ENCODE measurements around the gene SERGEF.

Gene SERGEF

DNA sequence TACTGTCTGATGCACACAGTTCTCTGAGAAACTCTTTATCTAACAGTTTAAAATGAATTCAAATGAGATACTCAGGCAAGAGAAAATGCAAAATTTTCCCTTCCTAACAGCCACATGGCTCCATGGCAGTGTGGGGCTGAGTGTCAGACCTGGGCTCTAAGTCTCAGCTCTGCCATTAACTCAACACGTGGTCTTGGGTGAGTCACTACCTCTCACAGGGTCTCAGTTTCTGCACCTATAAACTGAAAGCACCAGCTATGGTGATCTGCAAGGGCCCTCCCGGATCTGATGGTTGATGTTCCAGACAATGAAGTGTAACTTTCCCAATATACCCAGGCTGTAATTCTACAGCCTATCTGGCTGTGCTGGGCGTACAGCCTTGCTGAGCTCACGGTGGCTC lies 207.8 kb downstream of the SERGEF start:
- H3K4me3 ChIP-seq (ENCODE audit: control insufficient read depth, low read depth, low read length), result no peak overlapping the region
- no peak for TF ChIP-seq CTCF (IDR thresholded peaks at IDR 0.05; ENCODE audit: control insufficient read depth, insufficient read depth, low read depth, low read length, missing control alignments)
- DNase-seq (ENCODE audit: low read depth), result no peak

GRCh38 chr11:17803754-17804334 lies 209.0 kb downstream of the SERGEF start:
- DNase-seq (ENCODE audit: low read depth), result no peak
- TF ChIP-seq CTCF (IDR thresholded peaks at IDR 0.05; ENCODE audit: control insufficient read depth, insufficient read depth, low read depth, low read length, missing control alignments), result no peak
- H3K4me3 ChIP-seq (ENCODE audit: control insufficient read depth, low read depth, low read length), result no peak overlapping the region

DNA sequence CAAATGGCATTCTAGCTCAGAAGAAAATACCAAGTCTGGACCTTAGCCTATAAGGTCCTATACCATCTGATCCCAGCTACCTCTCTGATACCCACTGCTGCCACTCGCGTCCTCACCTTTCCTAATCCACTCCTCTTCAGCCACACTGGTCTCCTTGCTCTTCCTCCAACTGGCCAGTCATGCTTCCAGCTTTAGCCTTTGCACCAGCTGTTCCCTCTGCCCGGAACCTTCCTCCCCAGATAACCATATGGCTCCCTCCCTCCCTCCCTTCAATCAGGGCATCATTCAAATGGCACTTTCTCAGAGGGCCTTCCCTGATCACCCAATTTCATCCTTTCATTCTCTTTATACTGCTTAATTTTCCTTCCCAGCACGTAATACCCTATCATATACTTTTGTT lies 210.4 kb downstream of the SERGEF start:
- no peak overlapping the region for H3K4me3 ChIP-seq (ENCODE audit: control insufficient read depth, low read depth, low read length)
- no peak for TF ChIP-seq CTCF (IDR thresholded peaks at IDR 0.05; ENCODE audit: control insufficient read depth, insufficient read depth, low read depth, low read length, missing control alignments)
- no peak for DNase-seq (ENCODE audit: low read depth)

DNA sequence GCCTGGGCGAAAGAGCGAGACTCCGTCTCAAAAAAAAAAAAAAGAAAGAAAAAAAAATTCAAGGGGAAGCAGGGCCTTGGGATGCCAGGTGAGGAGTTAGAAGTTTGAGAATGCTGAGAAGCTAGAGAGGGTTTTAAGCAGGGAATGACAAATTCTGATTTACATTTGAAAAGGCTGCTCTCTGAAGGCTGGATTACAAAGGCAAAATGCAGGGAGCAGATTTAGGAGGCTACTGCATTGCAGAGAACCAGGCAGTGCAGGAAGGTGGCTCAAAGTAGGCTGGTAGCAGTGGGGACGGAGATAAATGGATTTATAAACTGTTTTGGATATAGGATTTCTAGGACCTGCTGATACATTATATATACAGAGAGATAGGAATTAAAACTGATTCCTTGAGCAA lies 211.7 kb downstream of the SERGEF start:
- TF ChIP-seq CTCF (IDR thresholded peaks at IDR 0.05; ENCODE audit: control insufficient read depth, insufficient read depth, low read depth, low read length, missing control alignments), result no peak
- no peak overlapping the region for H3K4me3 ChIP-seq (ENCODE audit: control insufficient read depth, low read depth, low read length)
- DNase-seq (ENCODE audit: low read depth), result no peak

DNA sequence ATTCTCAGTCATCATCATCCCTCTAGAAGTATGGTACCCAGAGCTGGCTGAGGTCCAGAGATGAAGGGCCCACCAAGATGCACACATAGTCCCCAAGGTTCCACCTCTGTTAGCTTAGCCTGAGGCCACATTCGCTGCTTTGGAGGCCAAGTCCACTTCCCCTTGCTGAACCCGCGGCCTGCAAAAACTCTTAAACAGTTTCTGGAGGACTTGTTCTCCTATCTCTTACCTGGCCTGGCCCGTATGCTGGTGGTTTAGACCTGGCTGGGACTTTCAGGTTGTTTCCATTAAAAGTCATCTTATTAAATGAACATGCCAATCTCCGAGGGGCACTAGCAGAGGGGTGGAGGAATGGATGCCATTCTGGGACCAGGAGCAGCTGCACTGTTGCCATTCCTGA lies 213.7 kb downstream of the SERGEF start:
- no peak for TF ChIP-seq CTCF (IDR thresholded peaks at IDR 0.05; ENCODE audit: control insufficient read depth, insufficient read depth, low read depth, low read length, missing control alignments)
- H3K4me3 ChIP-seq (ENCODE audit: control insufficient read depth, low read depth, low read length), result no peak overlapping the region

DNA sequence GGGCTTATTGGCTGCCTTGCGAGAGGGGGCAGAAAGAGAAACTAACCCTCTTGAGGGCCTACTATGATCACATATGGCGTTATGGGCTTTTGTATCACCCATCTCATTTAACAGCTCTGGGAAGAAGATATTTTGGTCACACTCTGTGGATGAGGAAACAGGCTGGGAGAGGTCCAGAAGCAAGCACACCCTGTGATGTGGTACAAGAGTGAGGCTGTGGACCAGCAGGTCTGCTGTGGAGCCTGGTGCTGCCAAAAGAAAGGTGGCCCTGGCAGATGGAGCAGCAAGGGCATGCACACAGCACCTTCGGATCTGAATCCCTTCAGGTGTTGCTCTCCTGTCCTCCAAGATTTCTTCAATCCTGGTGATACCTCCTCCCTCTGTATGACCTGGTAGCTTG lies 214.1 kb downstream of the SERGEF start:
- DNase-seq (ENCODE audit: low read depth), result no peak
- TF ChIP-seq CTCF (IDR thresholded peaks at IDR 0.05; ENCODE audit: control insufficient read depth, insufficient read depth, low read depth, low read length, missing control alignments), result no peak
- no peak overlapping the region for H3K4me3 ChIP-seq (ENCODE audit: control insufficient read depth, low read depth, low read length)

More for the DNA sequence above, 213.7 kb downstream of the SERGEF start:
- no peak for DNase-seq (ENCODE audit: low read depth)

- no peak for TF ChIP-seq CTCF (IDR thresholded peaks at IDR 0.05; ENCODE audit: control insufficient read depth, insufficient read depth, low read depth, low read length, missing control alignments)
- H3K4me3 ChIP-seq (ENCODE audit: control insufficient read depth, low read depth, low read length), result no peak overlapping the region
- DNase-seq (ENCODE audit: low read depth), result no peak
Measured at GRCh38 chr11:17798253-17798652, 214.6 kb downstream of the SERGEF start.
